Adrenal gland (tissue), 12 donors: Measurements from ENCODE around the gene SPOCK3. TPM values are rescaled to one million over a fixed set of nuclear protein-coding genes. Genes with fewer than 3 reads are reported as not detected.

Experiments used
- DNase-seq, 7 donors: peaks; one replicate each; pipeline ENCODE4 v3.0.0-alpha.2; 2019 to 2020
- H3K27ac ChIP-seq, 5 donors: fragments of 200-600 bp; sonication (generic) in 4 of 5; 1 replicate in 3 of 5; 2 replicates in 2 of 5; pipeline versions ENCODE4 v1.5.1 to v1.8.0; 2016 to 2020; ENCODE audit warnings: mild to moderate bottlenecking in 1 of 5
- H3K27me3 ChIP-seq: fragments of 200-600 bp; 2 replicates; pipeline ENCODE4 v1.8.0; 2021
- H3K36me3 ChIP-seq, 2 donors: fragments of 200-600 bp; replicated peaks in 1 of 2; 1 replicate in 1 of 2; 2 replicates in 1 of 2; pipeline versions ENCODE4 v1.5.1 to v1.8.0; 2018 to 2022
- H3K4me1 ChIP-seq, 2 donors: fragments of 200-600 bp; replicated peaks in 1 of 2; 1 replicate in 1 of 2; 2 replicates in 1 of 2; pipeline versions ENCODE4 v1.5.1 to v1.8.0; 2018 to 2021
- H3K4me3 ChIP-seq, 4 donors: fragments of 200-600 bp; sonication (generic) in 3 of 4; one replicate each; pipeline ENCODE4 v1.5.1; 2016 to 2018
- H3K9me3 ChIP-seq, 3 donors: fragments of 200-600 bp; sonication (generic) in 1 of 3; replicated peaks in 1 of 3; 1 replicate in 2 of 3; 2 replicates in 1 of 3; pipeline versions ENCODE4 v1.5.1 to v1.8.0; 2016 to 2021
- POLR2A ChIP-seq, 2 donors: fragments of 450-650 bp; IDR thresholded peaks; one replicate each; pipeline ENCODE4 v1.6.1; 2017; ENCODE audit warnings: antibody characterized with exemption in 2 of 2, mild to moderate bottlenecking in 2 of 2, moderate library complexity in 1 of 2
- WGBS, 4 donors: extraction: QIAGEN DNeasy Blood & Tissue Kit in 2 of 4; methylation state at CpG; one replicate each; pipeline versions ENCODE4 v1.1.5 to v1.1.7; 2013 to 2017; 5-methylcytosine and 5-hydroxymethylcytosine counted together
- intact Hi-C, 2 donors: fragments of 100-400 bp; cut with DNase I; formaldehyde crosslinking; loops; one replicate each; pipeline versions ENCODE4 v1.14.1 to v1.15.0; 2022 to 2023
- polyA plus RNA-seq, 3 donors: library from polyadenylated mRNA; stranded (reverse); fragments of 200-250 nt in 2 of 3; fragments of 350-450 nt in 1 of 3; fragmentation: Illumina TruSeq in 1 of 3; extraction: RNeasy Lipid Tissue Mini Kit (QIAGEN cat#74804) in 1 of 3; gene quantifications; one replicate each; pipeline ENCODE4 v1.2.3, GENCODE V29; 2013 to 2014
- total RNA-seq, 9 donors: library from RNA; depleted of rRNA in 4 of 9; stranded (reverse); fragments of >200 nt in 4 of 9; fragments of 120-200 nt in 1 of 9; fragmentation: NEBNext Ultra II Directional in 1 of 9; extraction: Animal tissue kit (Norgen Biotek cat#: 25700) in 1 of 9; gene quantifications; one replicate each; pipeline versions ENCODE4 v1.1.0 to v1.2.4, GENCODE V29; 2013 to 2023
- TF ChIP-seq, protein P1 (sequence below), 6 experiments: fragments of 450-650 bp in 4 of 6; fragments of 200-600 bp in 2 of 6; sonication (generic) in 1 of 6; IDR thresholded peaks; 1 replicate in 5 of 6; 2 replicates in 1 of 6; pipeline versions ENCODE4 v1.5.1 to v1.8.0; 2016 to 2021; ENCODE audit warnings: antibody characterized with exemption in 6 of 6, mild to moderate bottlenecking in 2 of 6, moderate library complexity in 1 of 6
- donor health status: healthy with polysubstance abuse.
- donor health status: Bipolar disorder and iron deficiency.
- donor health status: DM: yes; HTN: yes; CAD: no.
- donor health status: DM: no; HTN: no; CAD: no.
- donor health status: DM: no; HTN: no; CAD: no.
- donor health status: DM: yes; HTN: yes; CAD: no.

Gene SPOCK3
- total and polyA plus RNA-seq, 12 donors = 0.18 to 30.3 (median 3.0) TPM; not detected in 1

DNA sequence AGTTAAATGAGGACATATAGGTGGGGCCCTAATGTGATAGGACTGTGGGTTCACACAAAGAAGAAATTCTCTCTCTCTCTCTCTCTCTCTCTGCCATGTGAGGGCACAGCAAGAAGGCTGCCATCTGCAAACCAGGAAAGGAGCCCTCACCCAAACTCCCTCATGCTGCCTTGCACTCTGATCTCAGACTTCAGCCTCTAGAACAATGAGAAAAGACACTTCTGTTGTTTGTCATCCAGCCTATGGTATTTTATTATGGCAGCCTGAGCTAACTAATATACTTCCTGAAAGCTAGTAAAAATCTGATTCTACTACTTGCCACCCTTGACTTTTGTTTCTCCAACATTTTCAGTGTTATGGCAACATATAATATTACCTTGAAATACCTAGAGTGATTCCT lies 425.9 kb downstream of the SPOCK3 start:
- intact Hi-C loops = no loop called here
- TF ChIP-seq POLR2A (IDR thresholded peaks at IDR 0.05) = no peak
- TF ChIP-seq, protein P1, sequence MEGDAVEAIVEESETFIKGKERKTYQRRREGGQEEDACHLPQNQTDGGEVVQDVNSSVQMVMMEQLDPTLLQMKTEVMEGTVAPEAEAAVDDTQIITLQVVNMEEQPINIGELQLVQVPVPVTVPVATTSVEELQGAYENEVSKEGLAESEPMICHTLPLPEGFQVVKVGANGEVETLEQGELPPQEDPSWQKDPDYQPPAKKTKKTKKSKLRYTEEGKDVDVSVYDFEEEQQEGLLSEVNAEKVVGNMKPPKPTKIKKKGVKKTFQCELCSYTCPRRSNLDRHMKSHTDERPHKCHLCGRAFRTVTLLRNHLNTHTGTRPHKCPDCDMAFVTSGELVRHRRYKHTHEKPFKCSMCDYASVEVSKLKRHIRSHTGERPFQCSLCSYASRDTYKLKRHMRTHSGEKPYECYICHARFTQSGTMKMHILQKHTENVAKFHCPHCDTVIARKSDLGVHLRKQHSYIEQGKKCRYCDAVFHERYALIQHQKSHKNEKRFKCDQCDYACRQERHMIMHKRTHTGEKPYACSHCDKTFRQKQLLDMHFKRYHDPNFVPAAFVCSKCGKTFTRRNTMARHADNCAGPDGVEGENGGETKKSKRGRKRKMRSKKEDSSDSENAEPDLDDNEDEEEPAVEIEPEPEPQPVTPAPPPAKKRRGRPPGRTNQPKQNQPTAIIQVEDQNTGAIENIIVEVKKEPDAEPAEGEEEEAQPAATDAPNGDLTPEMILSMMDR (IDR thresholded peaks at IDR 0.05) = no peak
- H3K27me3 ChIP-seq = no peaks in the 10 kb centered on the region
- no peak for DNase-seq
- H3K27ac ChIP-seq = no peak overlapping the region
- no peaks in the 10 kb centered on the region for H3K36me3 ChIP-seq
- H3K4me1 ChIP-seq = no peaks in the 10 kb centered on the region
- no peak overlapping the region for H3K4me3 ChIP-seq
- peaks cover 0 to 14% (median 0%) of the 10 kb centered on the region in 3 donors for H3K9me3 ChIP-seq

DNA sequence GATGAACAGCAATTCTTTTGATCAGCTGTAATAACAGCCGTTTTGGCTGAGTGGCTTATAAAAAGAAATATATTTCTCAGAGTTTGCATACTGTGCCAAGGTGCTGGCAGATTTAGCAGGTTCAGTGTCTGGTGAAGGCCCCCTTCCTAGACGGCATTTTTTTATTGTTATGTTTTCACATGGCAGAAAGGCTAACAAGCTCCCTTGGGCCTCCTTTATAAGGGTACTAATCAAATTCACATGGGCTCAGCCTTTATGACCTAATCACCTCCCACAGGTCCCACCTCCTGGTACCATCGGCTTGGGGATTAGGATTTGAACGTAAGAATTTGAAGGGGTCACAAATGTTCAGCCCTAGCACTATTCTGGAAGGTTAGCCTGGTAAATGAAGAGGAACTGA lies 431.9 kb downstream of the SPOCK3 start:
- no peak overlapping the region for H3K4me3 ChIP-seq
- 45 to 57% (median 49%) methylated on average over 4 of the region's 4 CpGs for WGBS, 4 donors
- no peak overlapping the region for H3K27ac ChIP-seq
- no peaks in the 10 kb centered on the region for H3K36me3 ChIP-seq
- DNase-seq = no peak
- TF ChIP-seq POLR2A (IDR thresholded peaks at IDR 0.05) = no peak
- TF ChIP-seq, protein P1 (IDR thresholded peaks at IDR 0.05) = no peak
- intact Hi-C loops = no loop called here
- no peaks in the 10 kb centered on the region for H3K27me3 ChIP-seq
- no peaks in the 10 kb centered on the region for H3K9me3 ChIP-seq
- no peaks in the 10 kb centered on the region for H3K4me1 ChIP-seq

DNA sequence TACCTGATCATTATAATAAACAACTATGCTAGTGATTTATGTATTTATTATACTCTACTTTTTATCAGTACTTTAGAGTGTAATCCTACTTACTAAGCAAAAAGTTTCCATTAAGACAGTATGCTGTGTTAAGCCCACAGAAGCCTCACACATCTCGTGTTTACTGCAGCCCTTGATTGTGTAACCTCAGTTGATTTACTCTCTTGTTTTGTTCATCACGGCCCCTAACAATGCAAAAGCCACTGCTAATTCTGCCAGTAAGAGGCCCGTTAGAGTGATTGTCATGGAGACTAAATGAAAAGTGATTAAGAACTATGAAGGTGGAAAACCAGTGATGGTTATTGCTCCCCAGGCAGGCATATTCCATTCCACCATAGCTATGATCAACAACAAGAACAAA lies 436.2 kb downstream of the SPOCK3 start:
- H3K27ac ChIP-seq = no peak overlapping the region
- no peaks in the 10 kb centered on the region for H3K27me3 ChIP-seq
- no peak overlapping the region for H3K4me3 ChIP-seq
- H3K4me1 ChIP-seq = no peaks in the 10 kb centered on the region
- H3K36me3 ChIP-seq = no peaks in the 10 kb centered on the region
- H3K9me3 ChIP-seq = no peaks in the 10 kb centered on the region
- intact Hi-C loops = no loop called here
- WGBS, 4 donors = 41 to 58% (median 54%) methylated on average over 3 of the region's 3 CpGs
- no peak for TF ChIP-seq POLR2A (IDR thresholded peaks at IDR 0.05)
- TF ChIP-seq, protein P1 (IDR thresholded peaks at IDR 0.05) = no peak
- DNase-seq = no peak

DNA sequence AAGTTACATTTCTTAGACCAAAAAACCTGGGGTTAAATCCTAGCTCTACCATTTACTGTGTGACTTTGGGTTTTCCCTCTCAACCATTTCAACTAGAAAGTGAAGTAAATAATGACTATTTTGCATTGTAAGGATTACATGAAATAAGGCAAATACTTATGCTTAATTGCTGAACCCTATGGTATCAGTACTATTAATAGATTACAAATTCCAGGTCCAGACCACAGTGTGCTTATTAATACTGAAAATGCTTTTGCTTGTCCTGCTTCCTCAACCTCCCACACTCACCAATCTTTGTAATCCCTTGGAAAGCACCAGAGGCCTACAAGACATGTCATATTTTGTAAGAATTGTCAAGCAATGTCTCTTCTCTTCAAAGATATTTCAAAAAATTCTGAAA lies 456.5 kb downstream of the SPOCK3 start:
- DNase-seq = no peak
- intact Hi-C loops = no loop called here
- no peak for TF ChIP-seq POLR2A (IDR thresholded peaks at IDR 0.05)
- TF ChIP-seq, protein P1 (IDR thresholded peaks at IDR 0.05) = no peak

More for the DNA sequence above, 456.5 kb downstream of the SPOCK3 start:
- Histone ChIP-seq H3K27me3 (no peaks in the 10 kb centered on the region), H3K4me3 (no peak overlapping the region), H3K36me3 (no peaks in the 10 kb centered on the region), H3K9me3 (no peaks in the 10 kb centered on the region), H3K27ac (no peak overlapping the region), H3K4me1 (no peaks in the 10 kb centered on the region)
